GM12891 (cell line): ENCODE data around the gene OLFM1.
"Not testable (repeated sequence)": the region's sequence is repeated elsewhere in the genome, so short reads cannot be mapped to it uniquely, and the experiment has no call there.

Experiments used
- DNase-seq: peaks from one replicate; pipeline ENCODE4 v3.0.0; 2011; ENCODE audit warnings: low spot score; ENCODE audit not compliant: insufficient read length
- FAIRE-seq: peaks from 2 replicates; lab custom pipeline; 2011; peaks lifted over from hg19 to GRCh38; lab: Jason Lieb, UNC
- PAX5 ChIP-seq: IDR thresholded peaks from 2 replicates; pipeline ENCODE4 v1.6.1; 2011; ENCODE audit warnings: low read length, moderate library complexity, mild to moderate bottlenecking; ENCODE audit not compliant: insufficient read depth, severe bottlenecking
- POLR2A ChIP-seq: IDR thresholded peaks from 2 replicates; pipeline ENCODE4 v1.6.1; 2011; ENCODE audit warnings: low read depth, low read length, control low read depth
- POLR2AphosphoS5 ChIP-seq: IDR thresholded peaks from 2 replicates; pipeline ENCODE4 v1.6.1; 2011; ENCODE audit warnings: low read depth, low read length, control low read depth
- POU2F2 ChIP-seq: IDR thresholded peaks from 2 replicates; pipeline ENCODE4 v1.6.1; 2011; ENCODE audit warnings: low read depth, mild to moderate bottlenecking, control low read depth, low read length, moderate library complexity
- SPI1 ChIP-seq: IDR thresholded peaks from 2 replicates; pipeline ENCODE4 v1.6.1; 2011; ENCODE audit warnings: low read depth, low read length, control low read depth
- TAF1 ChIP-seq: IDR thresholded peaks from 2 replicates; pipeline ENCODE4 v1.6.1; 2011; ENCODE audit warnings: low read depth, low read length, control low read depth

OLFM1 gene

DNA sequence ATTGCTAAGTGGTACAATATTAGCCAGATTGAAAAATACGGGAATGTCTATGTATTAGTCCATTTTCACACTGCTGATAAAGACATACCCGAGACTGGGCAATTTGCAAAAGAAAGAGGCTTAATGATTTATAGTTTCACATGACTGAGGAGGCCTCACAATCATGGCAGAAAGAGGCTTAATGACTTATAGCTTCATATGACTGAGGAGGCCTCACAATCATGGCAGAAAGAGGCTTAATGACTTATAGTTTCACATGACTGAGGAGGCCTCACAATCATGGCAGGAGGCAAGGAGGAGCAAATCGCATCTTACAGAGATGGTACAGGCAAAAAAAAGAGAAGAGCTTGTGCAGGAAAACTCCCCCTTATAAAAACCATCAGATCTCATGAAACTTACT, 32.3 kb upstream of the OLFM1 start:
- TF ChIP-seq POLR2AphosphoS5: no peak
- no peak for TF ChIP-seq SPI1
- no peak for TF ChIP-seq PAX5
- TF ChIP-seq POLR2A: no peak
- TF ChIP-seq POU2F2: no peak
- TF ChIP-seq TAF1: no peak
- no peak for FAIRE-seq
- DNase-seq: no peak

GRCh38 chr9:135056541-135056940, 30.9 kb upstream of the OLFM1 start:
- TF ChIP-seq POU2F2 (no peak), PAX5 (no peak), POLR2AphosphoS5 (no peak), SPI1 (no peak), TAF1 (no peak), POLR2A (no peak)
- FAIRE-seq (no peak), DNase-seq (no peak)

DNA sequence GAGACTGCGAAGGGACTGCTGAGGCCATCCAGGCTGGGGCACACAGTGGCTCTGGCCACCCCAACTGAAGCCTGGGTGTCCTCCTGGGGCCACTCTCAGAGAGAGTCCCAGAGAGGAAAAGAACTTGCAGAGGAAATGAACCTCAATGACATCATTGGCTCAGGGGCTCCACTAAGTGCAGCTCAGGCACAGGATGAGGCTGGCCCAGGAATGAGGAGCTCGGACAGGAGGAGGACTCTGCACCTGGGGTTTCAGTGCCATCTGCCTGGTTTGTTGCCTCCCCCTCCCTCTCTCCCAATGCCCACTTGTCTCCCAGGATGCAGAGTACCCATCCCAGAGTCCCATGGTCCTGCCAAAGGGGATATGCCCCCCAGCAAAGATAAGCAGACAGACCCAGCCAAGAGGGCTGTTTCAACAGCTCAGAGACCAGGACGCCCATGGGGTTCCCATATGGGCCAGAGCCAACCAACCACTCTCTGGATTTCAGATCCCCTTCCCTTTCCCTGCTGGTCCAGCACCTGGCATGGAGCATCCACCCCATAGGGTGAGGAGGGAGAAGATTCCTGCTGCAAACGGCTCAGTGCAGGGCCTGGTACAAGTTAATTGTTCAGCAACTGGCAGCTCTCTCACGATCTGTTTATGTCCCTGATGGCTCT, 26.9 kb upstream of the OLFM1 start:
- TF ChIP-seq POLR2A: no peak
- TF ChIP-seq POU2F2: no peak
- no peak for TF ChIP-seq TAF1
- no peak for TF ChIP-seq POLR2AphosphoS5
- no peak for TF ChIP-seq SPI1
- TF ChIP-seq PAX5: no peak
- FAIRE-seq (no peak), DNase-seq (no peak)

DNA sequence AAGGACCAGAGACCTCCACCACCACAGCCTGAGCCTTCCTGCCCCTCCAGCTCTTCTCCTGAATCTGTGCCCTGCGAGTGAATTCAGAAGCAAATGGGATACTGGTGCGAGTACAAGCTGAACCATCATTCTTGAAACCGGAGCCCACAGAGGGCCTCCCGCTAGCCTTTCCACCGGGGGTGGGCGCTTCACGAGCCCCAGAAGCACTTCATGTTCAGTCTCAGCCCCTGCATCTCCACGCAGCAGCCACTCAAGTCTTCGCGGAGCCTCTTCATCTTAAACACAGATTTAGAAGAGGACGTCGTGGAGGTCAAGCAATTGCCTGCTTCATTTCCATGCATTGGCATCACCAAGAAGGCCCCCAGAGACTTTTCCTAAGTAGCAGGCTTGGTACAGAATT, 26.0 kb upstream of the OLFM1 start:
- FAIRE-seq: no peak
- TF ChIP-seq POLR2AphosphoS5 (no peak), SPI1 (no peak), PAX5 (no peak), TAF1 (no peak), POLR2A (no peak), POU2F2 (no peak)
- no peak for DNase-seq

- DNase-seq (no peak), FAIRE-seq (no peak)
- no peak for TF ChIP-seq TAF1
- no peak for TF ChIP-seq POLR2A
- no peak for TF ChIP-seq PAX5
- no peak for TF ChIP-seq POLR2AphosphoS5
- no peak for TF ChIP-seq POU2F2
- TF ChIP-seq SPI1: no peak
Observed at GRCh38 chr9:135062254-135062653, 25.2 kb upstream of the OLFM1 start.

DNA sequence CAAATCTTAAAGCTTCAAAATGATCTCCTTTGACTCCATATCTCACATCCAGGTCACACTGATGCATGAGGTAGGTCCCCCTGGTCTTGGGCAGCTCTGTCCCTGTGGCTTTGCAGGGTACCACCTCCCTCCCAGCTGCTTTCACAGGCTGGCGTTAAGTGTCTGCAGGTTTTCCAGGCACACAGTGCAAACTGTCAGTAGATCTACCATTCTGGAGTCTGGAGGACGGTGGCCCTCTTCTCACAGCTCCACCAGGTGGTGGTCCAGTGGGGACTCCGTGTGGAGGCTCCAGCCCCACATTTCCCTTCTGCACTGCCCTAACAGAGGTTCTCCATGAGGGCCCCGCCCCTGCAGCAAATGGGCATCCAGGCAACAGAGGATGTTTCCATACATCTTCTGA, 24.0 kb upstream of the OLFM1 start:
- not testable (repeated sequence) for FAIRE-seq, DNase-seq

- not testable (repeated sequence) for FAIRE-seq, DNase-seq
Observed at GRCh38 chr9:135063888-135064287, 23.6 kb upstream of the OLFM1 start.

DNA sequence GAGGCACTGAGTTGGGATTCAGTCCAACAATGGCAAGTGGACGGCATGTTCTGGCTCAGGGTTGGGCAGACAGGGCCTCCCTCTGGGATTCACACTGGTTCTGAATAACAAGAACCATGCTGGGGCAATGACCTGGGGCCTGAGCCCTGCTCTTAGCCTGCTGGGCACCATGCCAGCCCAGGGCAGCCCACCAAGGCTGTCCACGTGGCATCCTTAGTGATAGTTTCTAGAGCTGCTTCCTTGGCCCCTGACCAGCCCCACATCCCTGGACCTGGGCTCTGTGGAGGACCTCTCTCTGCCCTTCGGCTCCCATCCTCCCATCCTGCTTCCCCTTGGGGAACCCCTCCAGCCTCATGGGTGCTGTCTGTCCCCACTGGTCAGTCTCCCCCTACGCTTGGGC, 22.3 kb upstream of the OLFM1 start:
- no peak for DNase-seq
- FAIRE-seq: no peak

GRCh38 chr9:135065804-135066203, 21.7 kb upstream of the OLFM1 start:
- no peak for TF ChIP-seq POU2F2
- TF ChIP-seq POLR2AphosphoS5: no peak
- FAIRE-seq (no peak), DNase-seq (no peak)

More for the DNA sequence above, 22.3 kb upstream of the OLFM1 start:
- TF ChIP-seq TAF1 (no peak), POU2F2 (no peak), POLR2A (no peak), PAX5 (no peak), POLR2AphosphoS5 (no peak), SPI1 (no peak)

GRCh38 chr9:135066291-135066690, 21.2 kb upstream of the OLFM1 start:
- TF ChIP-seq POLR2A: no peak
- TF ChIP-seq POLR2AphosphoS5: no peak
- no peak for TF ChIP-seq POU2F2
- no peak for TF ChIP-seq SPI1
- no peak for TF ChIP-seq TAF1
- no peak for TF ChIP-seq PAX5
- FAIRE-seq (no peak), DNase-seq (no peak)
